ENCODE measurements around the gene FAM221A. TPM values are rescaled to one million over a fixed set of nuclear protein-coding genes. Genes with fewer than 3 reads are reported as not detected.

The FAM221A gene
- total and polyA plus RNA-seq, 3 experiments from 2014 or later = 5.4 to 6.2 (median 5.8) TPM

- Mint-ChIP-seq H3K27ac (no peak overlapping the region), H3K4me3 (no peak overlapping the region), H3K9me3 (no peaks in the 10 kb centered on the region), H3K4me1 (peaks cover 6 to 15% (median 11%) of the 10 kb centered on the region in 3 donors), H3K27me3 (no peaks in the 10 kb centered on the region), H3K36me3 (peaks cover 0 to 22% (median 11%) of the 10 kb centered on the region in 3 donors)
- Histone ChIP-seq H3K27ac (ENCODE audit: low read depth, low read length) (no peak overlapping the region), H3K36me3 (ENCODE audit: insufficient read depth, low read length) (no peaks in the 10 kb centered on the region), H3K9me3 (ENCODE audit: low read length) (no peaks in the 10 kb centered on the region), H3K27me3 (ENCODE audit: insufficient read depth, low read length, poor library complexity, severe bottlenecking) (no peaks in the 10 kb centered on the region), H3K4me3 (ENCODE audit: low read length) (no peak overlapping the region), H3K4me1 (ENCODE audit: insufficient read depth, low read length) (no peaks in the 10 kb centered on the region)
- POLR2A ChIA-PET = interaction anchor here (0.6 kb wide), 1 partner anchor 170 kb away, joined by 3 read pairs; no protein-coding TSS in a partner anchor
- CTCF ChIA-PET = interaction anchor here (1.4 to 6.9 kb wide), 2 partner anchors 9 to 90 kb away, joined by 3 to 29 read pairs; partner anchors contain the start of gene CCDC126
- DNase-seq = no peak
Measured at GRCh38 chr7:23687011-23687410, 7.0 kb downstream of the FAM221A start.

- no peak for DNase-seq
- ChIA-PET POLR2A (no interaction called here), CTCF (interaction anchor here (1.2 to 6.9 kb wide), 3 partner anchors 6 to 13 kb away, joined by 3 to 29 read pairs (median 3); partner anchors contain the start of gene FAM221A)
- Mint-ChIP-seq H3K4me1 (peaks cover 2 to 6% (median 6%) of the 10 kb centered on the region in 3 donors), H3K4me3 (no peak overlapping the region), H3K27ac (peak overlapping the region in 1 of 8 donors; percentile 75), H3K36me3 (peaks cover 13 to 33% (median 16%) of the 10 kb centered on the region in 3 donors), H3K9me3 (no peaks in the 10 kb centered on the region), H3K27me3 (no peaks in the 10 kb centered on the region)
- H3K27ac ChIP-seq (ENCODE audit: low read depth, low read length) = no peak overlapping the region
- H3K27me3 ChIP-seq (ENCODE audit: insufficient read depth, low read length, poor library complexity, severe bottlenecking) = no peaks in the 10 kb centered on the region
- H3K4me3 ChIP-seq (ENCODE audit: low read length) = no peak overlapping the region
- H3K36me3 ChIP-seq (ENCODE audit: insufficient read depth, low read length) = no peaks in the 10 kb centered on the region
- H3K9me3 ChIP-seq (ENCODE audit: low read length) = no peaks in the 10 kb centered on the region
- H3K4me1 ChIP-seq (ENCODE audit: insufficient read depth, low read length) = no peaks in the 10 kb centered on the region
Measured at GRCh38 chr7:23689165-23689564, 9.2 kb downstream of the FAM221A start.

GRCh38 chr7:23691320-23691719 lies 11.3 kb downstream of the FAM221A start:
- Histone ChIP-seq H3K4me1 (ENCODE audit: insufficient read depth, low read length) (no peaks in the 10 kb centered on the region), H3K4me3 (ENCODE audit: low read length) (no peak overlapping the region), H3K27ac (ENCODE audit: low read depth, low read length) (no peak overlapping the region), H3K27me3 (ENCODE audit: insufficient read depth, low read length, poor library complexity, severe bottlenecking) (no peaks in the 10 kb centered on the region), H3K9me3 (ENCODE audit: low read length) (no peaks in the 10 kb centered on the region), H3K36me3 (ENCODE audit: insufficient read depth, low read length) (no peaks in the 10 kb centered on the region)
- H3K27me3 Mint-ChIP-seq = no peaks in the 10 kb centered on the region
- peaks cover 15 to 40% (median 19%) of the 10 kb centered on the region in 3 donors for H3K36me3 Mint-ChIP-seq
- CTCF ChIA-PET = no interaction called here
- no peak for DNase-seq
- H3K4me3 Mint-ChIP-seq = no peak overlapping the region
- no peak overlapping the region for H3K27ac Mint-ChIP-seq
- POLR2A ChIA-PET = no interaction called here
- H3K4me1 Mint-ChIP-seq = peaks cover 0 to 2% (median 0%) of the 10 kb centered on the region in 3 donors
- no peaks in the 10 kb centered on the region for H3K9me3 Mint-ChIP-seq

- Histone ChIP-seq H3K27me3 (ENCODE audit: insufficient read depth, low read length, poor library complexity, severe bottlenecking) (no peaks in the 10 kb centered on the region), H3K36me3 (ENCODE audit: insufficient read depth, low read length) (no peaks in the 10 kb centered on the region), H3K4me1 (ENCODE audit: insufficient read depth, low read length) (no peaks in the 10 kb centered on the region), H3K9me3 (ENCODE audit: low read length) (no peaks in the 10 kb centered on the region), H3K4me3 (ENCODE audit: low read length) (no peak overlapping the region), H3K27ac (ENCODE audit: low read depth, low read length) (no peak overlapping the region)
- no peaks in the 10 kb centered on the region for H3K27me3 Mint-ChIP-seq
- H3K4me3 Mint-ChIP-seq = no peak overlapping the region
- peaks cover 15 to 39% (median 19%) of the 10 kb centered on the region in 3 donors for H3K36me3 Mint-ChIP-seq
- POLR2A ChIA-PET = no interaction called here
- H3K9me3 Mint-ChIP-seq = no peaks in the 10 kb centered on the region
- no peak for DNase-seq
- no peak overlapping the region for H3K27ac Mint-ChIP-seq
- CTCF ChIA-PET = interaction anchor here (1.5 kb wide), 1 partner anchor 13 kb away, joined by 5 read pairs; the partner anchor contains the start of gene FAM221A
- H3K4me1 Mint-ChIP-seq = peaks cover 2 to 5% (median 3%) of the 10 kb centered on the region in 3 donors
Measured at GRCh38 chr7:23693224-23693623, 13.2 kb downstream of the FAM221A start.

GRCh38 chr7:23696916-23697441 lies 17.0 kb downstream of the FAM221A start:
- H3K27ac ChIP-seq (ENCODE audit: low read depth, low read length) = no peak overlapping the region
- H3K36me3 Mint-ChIP-seq = peaks cover 10 to 33% (median 15%) of the 10 kb centered on the region in 3 donors

GRCh38 chr7:23698822-23699221 lies 18.8 kb downstream of the FAM221A start:
- peaks cover 14 to 32% (median 18%) of the 10 kb centered on the region in 3 donors for H3K36me3 Mint-ChIP-seq
- no peaks in the 10 kb centered on the region for H3K9me3 ChIP-seq (ENCODE audit: low read length)
- no peak overlapping the region for H3K27ac Mint-ChIP-seq
- H3K4me3 Mint-ChIP-seq = no peak overlapping the region
- DNase-seq = no peak
- no peak overlapping the region for H3K27ac ChIP-seq (ENCODE audit: low read depth, low read length)
- ChIA-PET CTCF (interaction anchor here (0.9 to 3.6 kb wide), 5 partner anchors 11 to 426 kb away, joined by 3 to 18 read pairs (median 3); partner anchors contain the start of gene STK31), POLR2A (no interaction called here)
- peaks cover 2 to 5% (median 3%) of the 10 kb centered on the region in 3 donors for H3K4me1 Mint-ChIP-seq
- H3K27me3 ChIP-seq (ENCODE audit: insufficient read depth, low read length, poor library complexity, severe bottlenecking) = no peaks in the 10 kb centered on the region
- no peaks in the 10 kb centered on the region for H3K9me3 Mint-ChIP-seq
- H3K27me3 Mint-ChIP-seq = no peaks in the 10 kb centered on the region
- no peak overlapping the region for H3K4me3 ChIP-seq (ENCODE audit: low read length)
- no peaks in the 10 kb centered on the region for H3K4me1 ChIP-seq (ENCODE audit: insufficient read depth, low read length)
- no peaks in the 10 kb centered on the region for H3K36me3 ChIP-seq (ENCODE audit: insufficient read depth, low read length)

More at GRCh38 chr7:23696916-23697441, 17.0 kb downstream of the FAM221A start:
- ChIA-PET CTCF (interaction anchor here (0.6 to 4.1 kb wide), 17 partner anchors 11 to 891 kb away, joined by 3 to 29 read pairs (median 4); partner anchors contain the start of genes FAM221A and STK31), POLR2A (no interaction called here)
- H3K4me3 Mint-ChIP-seq = peak overlapping the region in 1 of 7 donors; percentile 67
- no peaks in the 10 kb centered on the region for H3K36me3 ChIP-seq (ENCODE audit: insufficient read depth, low read length)
- peaks cover 2 to 5% (median 3%) of the 10 kb centered on the region in 3 donors for H3K4me1 Mint-ChIP-seq
- H3K27me3 ChIP-seq (ENCODE audit: insufficient read depth, low read length, poor library complexity, severe bottlenecking) = no peaks in the 10 kb centered on the region
- H3K4me1 ChIP-seq (ENCODE audit: insufficient read depth, low read length) = no peaks in the 10 kb centered on the region
- no peaks in the 10 kb centered on the region for H3K9me3 Mint-ChIP-seq
- no peaks in the 10 kb centered on the region for H3K27me3 Mint-ChIP-seq
- H3K9me3 ChIP-seq (ENCODE audit: low read length) = no peaks in the 10 kb centered on the region
- H3K4me3 ChIP-seq (ENCODE audit: low read length) = no peak overlapping the region
- DNase-seq = peak; percentile 27 to 69 (median 32)
- H3K27ac Mint-ChIP-seq = no peak overlapping the region

GRCh38 chr7:23700046-23700445 lies 20.0 kb downstream of the FAM221A start:
- Histone ChIP-seq H3K27ac (ENCODE audit: low read depth, low read length) (no peak overlapping the region), H3K9me3 (ENCODE audit: low read length) (no peaks in the 10 kb centered on the region), H3K36me3 (ENCODE audit: insufficient read depth, low read length) (no peaks in the 10 kb centered on the region), H3K4me1 (ENCODE audit: insufficient read depth, low read length) (no peaks in the 10 kb centered on the region), H3K27me3 (ENCODE audit: insufficient read depth, low read length, poor library complexity, severe bottlenecking) (no peaks in the 10 kb centered on the region), H3K4me3 (ENCODE audit: low read length) (no peak overlapping the region)
- POLR2A ChIA-PET = no interaction called here
- no peak overlapping the region for H3K27ac Mint-ChIP-seq
- H3K36me3 Mint-ChIP-seq = peaks cover 20 to 37% (median 25%) of the 10 kb centered on the region in 3 donors
- DNase-seq = no peak
- H3K27me3 Mint-ChIP-seq = peaks cover 0 to 2% of the 10 kb centered on the region in 2 donors
- no peak overlapping the region for H3K4me3 Mint-ChIP-seq
- peaks cover 2 to 5% (median 3%) of the 10 kb centered on the region in 3 donors for H3K4me1 Mint-ChIP-seq
- peaks cover 0 to 7% (median 4%) of the 10 kb centered on the region in 5 donors for H3K9me3 Mint-ChIP-seq
- CTCF ChIA-PET = interaction anchor here (1.1 kb wide), 1 partner anchor 129 kb away, joined by 3 read pairs; no protein-coding TSS in a partner anchor

GRCh38 chr7:23709081-23709750 lies 29.2 kb downstream of the FAM221A start:
- Mint-ChIP-seq H3K9me3 (peaks cover 12 to 15% (median 13%) of the 10 kb centered on the region in 5 donors), H3K27ac (no peak overlapping the region), H3K36me3 (peaks cover 18 to 25% (median 20%) of the 10 kb centered on the region in 3 donors), H3K4me1 (no peaks in the 10 kb centered on the region), H3K4me3 (no peak overlapping the region), H3K27me3 (peaks cover 0 to 6% of the 10 kb centered on the region in 2 donors)
- ChIA-PET CTCF (interaction anchor here (0.6 to 5.3 kb wide), 6 partner anchors 12 to 946 kb away, joined by 3 to 31 read pairs (median 9); no protein-coding TSS in a partner anchor), POLR2A (no interaction called here)
- no peak for DNase-seq
- Histone ChIP-seq H3K4me3 (ENCODE audit: low read length) (no peak overlapping the region), H3K9me3 (ENCODE audit: low read length) (peaks cover 9% of the 10 kb centered on the region), H3K27ac (ENCODE audit: low read depth, low read length) (no peak overlapping the region), H3K27me3 (ENCODE audit: insufficient read depth, low read length, poor library complexity, severe bottlenecking) (no peaks in the 10 kb centered on the region), H3K4me1 (ENCODE audit: insufficient read depth, low read length) (no peaks in the 10 kb centered on the region), H3K36me3 (ENCODE audit: insufficient read depth, low read length) (no peaks in the 10 kb centered on the region)
